ENCODE measurements around the gene FGF12.

FGF12 gene

GRCh38 chr3:192651836-192652512 is 75.4 kb downstream of the FGF12 start:
- Histone ChIP-seq H3K4me3 (ENCODE audit: low read depth, low read length) (no peak overlapping the region), H3K4me2 (ENCODE audit: low read length) (no peak overlapping the region), H2AFZ (no peak overlapping the region), H3K9ac (no peak overlapping the region), H3K9me3 (ENCODE audit: control insufficient read depth, low read length) (no peaks in the 10 kb centered on the region), H3K79me2 (no peaks in the 10 kb centered on the region), H3K4me1 (no peaks in the 10 kb centered on the region), H3K36me3 (ENCODE audit: control insufficient read depth, insufficient read depth, low read length) (no peaks in the 10 kb centered on the region), H3K27me3 (ENCODE audit: control insufficient read depth, insufficient read depth, low read length) (no peaks in the 10 kb centered on the region), H3K27ac (no peak overlapping the region)
- TF ChIP-seq CTCF (IDR thresholded peaks at IDR 0.05), result no peak

GRCh38 chr3:192645437-192645836 is 81.9 kb downstream of the FGF12 start:
- Histone ChIP-seq H3K4me2 (ENCODE audit: low read length) (no peak overlapping the region), H2AFZ (no peak overlapping the region), H3K9me3 (ENCODE audit: control insufficient read depth, low read length) (no peaks in the 10 kb centered on the region), H3K9ac (no peak overlapping the region), H3K4me3 (ENCODE audit: low read depth, low read length) (no peak overlapping the region), H3K79me2 (no peaks in the 10 kb centered on the region), H3K27me3 (ENCODE audit: control insufficient read depth, insufficient read depth, low read length) (no peaks in the 10 kb centered on the region), H3K27ac (no peak overlapping the region), H3K4me1 (no peaks in the 10 kb centered on the region), H3K36me3 (ENCODE audit: control insufficient read depth, insufficient read depth, low read length) (no peaks in the 10 kb centered on the region)
- TF ChIP-seq CTCF (IDR thresholded peaks at IDR 0.05), result no peak

DNA sequence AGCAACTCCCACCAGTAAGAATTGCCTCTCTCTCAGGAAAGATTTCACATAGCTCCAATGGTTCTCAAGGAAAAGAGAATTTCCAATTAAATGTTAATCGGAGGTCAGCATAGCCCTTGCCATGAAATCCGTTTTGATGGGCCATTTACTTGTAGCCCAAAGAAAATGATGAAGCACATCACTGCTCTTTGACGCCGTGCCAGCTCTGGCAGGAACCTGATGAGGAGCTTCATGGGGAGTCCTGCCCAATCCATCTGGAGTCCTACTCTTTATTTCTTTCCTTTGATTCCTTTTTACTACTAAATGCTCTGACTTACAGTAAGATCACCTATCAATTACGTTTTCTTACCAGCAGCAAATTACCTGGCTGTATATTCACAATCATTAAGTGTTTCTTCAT is 84.7 kb downstream of the FGF12 start:
- Histone ChIP-seq H3K9me3 (ENCODE audit: control insufficient read depth, low read length) (no peaks in the 10 kb centered on the region), H3K4me2 (ENCODE audit: low read length) (no peak overlapping the region), H2AFZ (no peak overlapping the region), H3K36me3 (ENCODE audit: control insufficient read depth, insufficient read depth, low read length) (no peaks in the 10 kb centered on the region), H3K4me3 (ENCODE audit: low read depth, low read length) (no peak overlapping the region), H3K9ac (no peak overlapping the region), H3K27me3 (ENCODE audit: control insufficient read depth, insufficient read depth, low read length) (no peaks in the 10 kb centered on the region), H3K4me1 (no peaks in the 10 kb centered on the region), H3K27ac (no peak overlapping the region), H3K79me2 (no peaks in the 10 kb centered on the region)
- no peak for TF ChIP-seq CTCF (IDR thresholded peaks at IDR 0.05)

DNA sequence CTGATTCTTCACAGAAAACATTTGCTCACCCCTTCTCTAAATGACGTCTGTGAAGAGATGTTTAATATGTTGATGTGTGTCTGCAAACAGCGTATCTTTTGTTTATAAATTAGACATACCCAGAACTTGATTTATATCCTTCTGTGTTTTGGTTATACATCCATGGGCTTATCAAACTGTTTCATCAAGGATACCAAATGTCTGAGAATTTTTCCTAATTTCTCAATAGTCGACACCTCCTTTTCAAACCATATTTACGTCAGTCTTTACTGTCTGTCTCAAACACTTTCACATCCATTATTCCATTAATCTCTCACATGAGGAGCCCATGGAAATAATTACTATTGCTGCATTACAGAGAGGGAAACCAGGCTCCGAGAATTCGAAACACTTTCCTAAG is 85.4 kb downstream of the FGF12 start:
- Histone ChIP-seq H3K27ac (no peak overlapping the region), H3K36me3 (ENCODE audit: control insufficient read depth, insufficient read depth, low read length) (no peaks in the 10 kb centered on the region), H3K4me3 (ENCODE audit: low read depth, low read length) (no peak overlapping the region), H3K27me3 (ENCODE audit: control insufficient read depth, insufficient read depth, low read length) (no peaks in the 10 kb centered on the region), H3K79me2 (no peaks in the 10 kb centered on the region), H3K4me2 (ENCODE audit: low read length) (no peak overlapping the region), H3K9ac (no peak overlapping the region), H3K9me3 (ENCODE audit: control insufficient read depth, low read length) (no peaks in the 10 kb centered on the region), H2AFZ (no peak overlapping the region), H3K4me1 (no peaks in the 10 kb centered on the region)
- no peak for TF ChIP-seq CTCF (IDR thresholded peaks at IDR 0.05)

DNA sequence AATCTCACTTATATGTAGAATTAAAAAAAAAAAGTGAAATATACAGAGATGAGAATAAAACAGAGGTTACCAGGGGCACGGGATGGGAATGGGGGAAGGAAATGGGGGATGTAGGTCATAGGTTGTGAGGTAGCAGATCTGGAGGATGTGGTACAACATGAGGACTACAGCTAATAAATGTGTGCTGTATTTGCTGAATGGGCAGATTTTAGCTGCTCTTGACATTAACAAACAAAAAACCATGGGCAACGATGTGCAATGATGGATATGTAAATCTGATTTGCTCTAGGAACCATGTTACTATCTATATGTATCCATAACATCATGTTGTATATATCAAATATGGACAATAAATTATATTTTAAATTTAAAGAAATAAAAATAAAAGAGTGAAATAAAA is 87.4 kb downstream of the FGF12 start:
- Histone ChIP-seq H3K27ac (no peak overlapping the region), H3K9ac (no peak overlapping the region), H3K4me1 (no peaks in the 10 kb centered on the region), H3K9me3 (ENCODE audit: control insufficient read depth, low read length) (no peaks in the 10 kb centered on the region), H3K4me2 (ENCODE audit: low read length) (no peak overlapping the region), H2AFZ (no peak overlapping the region), H3K79me2 (no peaks in the 10 kb centered on the region), H3K27me3 (ENCODE audit: control insufficient read depth, insufficient read depth, low read length) (no peaks in the 10 kb centered on the region), H3K36me3 (ENCODE audit: control insufficient read depth, insufficient read depth, low read length) (no peaks in the 10 kb centered on the region), H3K4me3 (ENCODE audit: low read depth, low read length) (no peak overlapping the region)
- TF ChIP-seq CTCF (IDR thresholded peaks at IDR 0.05), result no peak

Data from parathyroid adenoma (tissue), 2 donors.